ENCODE results near the gene STRAP.

GRCh38 chr12:15842108-15842507 is 40.1 kb upstream of the STRAP start:
- TF ChIP-seq, protein P1, sequence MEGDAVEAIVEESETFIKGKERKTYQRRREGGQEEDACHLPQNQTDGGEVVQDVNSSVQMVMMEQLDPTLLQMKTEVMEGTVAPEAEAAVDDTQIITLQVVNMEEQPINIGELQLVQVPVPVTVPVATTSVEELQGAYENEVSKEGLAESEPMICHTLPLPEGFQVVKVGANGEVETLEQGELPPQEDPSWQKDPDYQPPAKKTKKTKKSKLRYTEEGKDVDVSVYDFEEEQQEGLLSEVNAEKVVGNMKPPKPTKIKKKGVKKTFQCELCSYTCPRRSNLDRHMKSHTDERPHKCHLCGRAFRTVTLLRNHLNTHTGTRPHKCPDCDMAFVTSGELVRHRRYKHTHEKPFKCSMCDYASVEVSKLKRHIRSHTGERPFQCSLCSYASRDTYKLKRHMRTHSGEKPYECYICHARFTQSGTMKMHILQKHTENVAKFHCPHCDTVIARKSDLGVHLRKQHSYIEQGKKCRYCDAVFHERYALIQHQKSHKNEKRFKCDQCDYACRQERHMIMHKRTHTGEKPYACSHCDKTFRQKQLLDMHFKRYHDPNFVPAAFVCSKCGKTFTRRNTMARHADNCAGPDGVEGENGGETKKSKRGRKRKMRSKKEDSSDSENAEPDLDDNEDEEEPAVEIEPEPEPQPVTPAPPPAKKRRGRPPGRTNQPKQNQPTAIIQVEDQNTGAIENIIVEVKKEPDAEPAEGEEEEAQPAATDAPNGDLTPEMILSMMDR (IDR thresholded peaks at IDR 0.05), result no peak
- no peak for TF ChIP-seq POLR2A (IDR thresholded peaks at IDR 0.05)
- TF ChIP-seq EP300 (IDR thresholded peaks at IDR 0.05), result no peak
